Measurements from ENCODE around the gene ENPP3. TPM values are rescaled to one million over a fixed set of nuclear protein-coding genes. Genes with fewer than 3 reads are reported as not detected.

The ENPP3 gene
- polyA plus RNA-seq, 1 donor = 43.7 TPM

- Histone ChIP-seq H3K27ac (ENCODE audit: low read length) (no peak overlapping the region), H3K4me1 (ENCODE audit: control insufficient read depth, insufficient read depth, low read length) (no peaks in the 10 kb centered on the region)
- WGBS (ENCODE audit: insufficient coverage, low lambda C conversion rate) = 100% methylated on average over 3 of the region's 4 CpGs
Measured at GRCh38 chr6:131615275-131615674, 21.8 kb upstream of the ENPP3 start.

GRCh38 chr6:131627724-131628682 lies 9.1 kb upstream of the ENPP3 start, which contains the start of gene MED23:
Gene MED23, minus strand, starts transcription at chr6:131628242. Its CDS starts 193 bp downstream, at chr6:131628049.
- H3K27ac ChIP-seq (ENCODE audit: low read length) = peak within 1 kb of the TSS; percentile 90
- DNase-seq = peak; percentile 94 to 97
- H3K4me3 ChIP-seq (ENCODE audit: low read length) = peak within 1 kb of the TSS; percentile 92
- no peaks in the 10 kb centered on the region for H3K9me3 ChIP-seq (ENCODE audit: control insufficient read depth, low read depth, low read length)
- H3K27me3 ChIP-seq (ENCODE audit: control insufficient read depth, insufficient read depth, low read length) = no peaks in the 10 kb centered on the region
- H3K36me3 ChIP-seq (ENCODE audit: control insufficient read depth, insufficient read depth, low read length) = peaks cover 16% of the 10 kb centered on the region
- peaks cover 6% of the 10 kb centered on the region for H3K4me1 ChIP-seq (ENCODE audit: control insufficient read depth, insufficient read depth, low read length)
- no CpG with 5 or more reads among the region's 53 CpGs for WGBS (ENCODE audit: insufficient coverage, low lambda C conversion rate)

More at GRCh38 chr6:131615275-131615674, 21.8 kb upstream of the ENPP3 start:
- Histone ChIP-seq H3K27me3 (ENCODE audit: control insufficient read depth, insufficient read depth, low read length) (no peaks in the 10 kb centered on the region), H3K4me3 (ENCODE audit: low read length) (no peak overlapping the region), H3K9me3 (ENCODE audit: control insufficient read depth, low read depth, low read length) (no peaks in the 10 kb centered on the region), H3K36me3 (ENCODE audit: control insufficient read depth, insufficient read depth, low read length) (peaks cover 48% of the 10 kb centered on the region)
- no peak for DNase-seq

DNA sequence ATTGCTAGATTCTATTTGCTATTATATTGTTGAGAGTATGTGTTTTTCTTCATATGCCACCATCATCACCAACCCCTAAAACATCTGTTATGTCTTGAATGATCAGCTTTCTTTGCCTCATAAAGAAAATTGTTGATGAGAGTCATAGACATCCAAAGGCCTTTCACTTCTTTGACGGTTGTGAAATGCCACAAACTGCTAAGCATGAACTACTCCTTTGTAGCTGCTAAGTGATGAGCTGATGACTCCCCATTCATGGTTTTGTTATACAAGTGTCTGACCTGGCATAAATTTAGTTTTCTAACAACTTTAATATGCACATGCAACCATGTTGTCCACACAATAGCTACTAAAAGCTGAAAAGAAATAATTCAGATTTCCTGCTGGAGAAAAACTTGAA lies 8.4 kb upstream of the ENPP3 start:
- Histone ChIP-seq H3K9me3 (ENCODE audit: control insufficient read depth, low read depth, low read length) (no peaks in the 10 kb centered on the region), H3K4me3 (ENCODE audit: low read length) (peak overlapping the region; percentile 92), H3K27ac (ENCODE audit: low read length) (no peak overlapping the region), H3K4me1 (ENCODE audit: control insufficient read depth, insufficient read depth, low read length) (peaks cover 6% of the 10 kb centered on the region), H3K36me3 (ENCODE audit: control insufficient read depth, insufficient read depth, low read length) (peaks cover 9% of the 10 kb centered on the region), H3K27me3 (ENCODE audit: control insufficient read depth, insufficient read depth, low read length) (no peaks in the 10 kb centered on the region)
- no CpG with 5 or more reads among the region's 1 CpG for WGBS (ENCODE audit: insufficient coverage, low lambda C conversion rate)
- no peak for DNase-seq

DNA sequence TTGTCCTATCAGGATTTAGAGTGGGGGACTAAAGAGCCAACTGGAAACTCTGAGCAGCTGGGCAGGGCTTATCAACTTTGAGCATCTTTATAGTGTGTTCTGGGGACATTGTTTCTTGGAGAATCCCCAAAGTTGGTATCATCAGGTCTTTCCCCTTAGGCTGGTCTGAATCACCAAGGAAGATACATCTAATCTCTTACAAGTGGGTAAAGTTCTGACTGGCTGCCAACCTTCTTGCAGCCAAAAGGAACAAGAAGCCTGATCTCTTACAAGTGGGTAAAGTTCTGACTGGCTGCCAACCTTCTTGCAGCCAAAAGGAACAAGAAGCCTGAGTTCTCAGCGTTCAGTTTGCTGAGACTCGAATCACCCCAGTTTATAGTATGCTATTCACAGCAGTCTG lies 7.5 kb upstream of the ENPP3 start:
- no peak overlapping the region for H3K27ac ChIP-seq (ENCODE audit: low read length)
- H3K36me3 ChIP-seq (ENCODE audit: control insufficient read depth, insufficient read depth, low read length) = peaks cover 2% of the 10 kb centered on the region
- WGBS (ENCODE audit: insufficient coverage, low lambda C conversion rate) = no CpG with 5 or more reads among the region's 2 CpGs
- H3K9me3 ChIP-seq (ENCODE audit: control insufficient read depth, low read depth, low read length) = no peaks in the 10 kb centered on the region
- H3K4me3 ChIP-seq (ENCODE audit: low read length) = no peak overlapping the region
- H3K27me3 ChIP-seq (ENCODE audit: control insufficient read depth, insufficient read depth, low read length) = no peaks in the 10 kb centered on the region
- no peak for DNase-seq
- H3K4me1 ChIP-seq (ENCODE audit: control insufficient read depth, insufficient read depth, low read length) = peaks cover 6% of the 10 kb centered on the region

- Histone ChIP-seq H3K27me3 (ENCODE audit: control insufficient read depth, insufficient read depth, low read length) (no peaks in the 10 kb centered on the region), H3K4me1 (ENCODE audit: control insufficient read depth, insufficient read depth, low read length) (peaks cover 21% of the 10 kb centered on the region), H3K9me3 (ENCODE audit: control insufficient read depth, low read depth, low read length) (no peaks in the 10 kb centered on the region), H3K4me3 (ENCODE audit: low read length) (no peak overlapping the region), H3K36me3 (ENCODE audit: control insufficient read depth, insufficient read depth, low read length) (no peaks in the 10 kb centered on the region), H3K27ac (ENCODE audit: low read length) (peak overlapping the region; percentile 43)
- 93% methylated on average over 2 of the region's 3 CpGs for WGBS (ENCODE audit: insufficient coverage, low lambda C conversion rate)
- DNase-seq = peak; percentile 25 to 55
Measured at GRCh38 chr6:131631625-131632289, 5.3 kb upstream of the ENPP3 start.

- Histone ChIP-seq H3K9me3 (ENCODE audit: control insufficient read depth, low read depth, low read length) (no peaks in the 10 kb centered on the region), H3K36me3 (ENCODE audit: control insufficient read depth, insufficient read depth, low read length) (no peaks in the 10 kb centered on the region), H3K4me1 (ENCODE audit: control insufficient read depth, insufficient read depth, low read length) (peaks cover 29% of the 10 kb centered on the region), H3K4me3 (ENCODE audit: low read length) (no peak overlapping the region), H3K27ac (ENCODE audit: low read length) (peak overlapping the region; percentile 88), H3K27me3 (ENCODE audit: control insufficient read depth, insufficient read depth, low read length) (no peaks in the 10 kb centered on the region)
- peak; percentile 71 to 83 for DNase-seq
- no CpG with 5 or more reads among the region's 11 CpGs for WGBS (ENCODE audit: insufficient coverage, low lambda C conversion rate)
Measured at GRCh38 chr6:131635384-131636340, 1.4 kb upstream of the ENPP3 start.

DNA sequence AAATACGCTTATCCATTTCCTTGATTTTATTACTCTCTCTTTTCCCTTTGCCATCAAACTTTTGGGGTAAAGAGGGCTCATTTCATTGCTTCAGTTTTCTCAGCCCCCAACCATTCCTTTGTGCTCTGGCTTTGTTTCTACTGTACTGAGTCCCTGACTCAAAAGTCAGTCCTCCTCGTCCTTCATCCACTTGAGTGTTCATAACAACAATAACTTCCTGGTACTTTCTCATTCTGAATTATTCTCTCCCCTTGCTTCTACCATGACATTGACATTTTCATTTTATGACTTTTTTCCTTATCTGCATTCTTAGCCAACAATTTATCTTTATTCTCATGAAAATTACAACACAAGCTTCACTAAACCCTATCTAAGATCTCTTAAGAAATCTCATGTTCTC lies 911 bp downstream of the ENPP3 start:
- DNase-seq = peak in 1 of 2 donors; percentile 46
- 54% methylated on average over 2 of the region's 2 CpGs for WGBS (ENCODE audit: insufficient coverage, low lambda C conversion rate)
- peaks cover 28% of the 10 kb centered on the region for H3K4me1 ChIP-seq (ENCODE audit: control insufficient read depth, insufficient read depth, low read length)
- no peaks in the 10 kb centered on the region for H3K9me3 ChIP-seq (ENCODE audit: control insufficient read depth, low read depth, low read length)
- H3K27ac ChIP-seq (ENCODE audit: low read length) = peak overlapping the region; percentile 72
- no peaks in the 10 kb centered on the region for H3K27me3 ChIP-seq (ENCODE audit: control insufficient read depth, insufficient read depth, low read length)
- H3K4me3 ChIP-seq (ENCODE audit: low read length) = peak overlapping the region; percentile 41
- no peaks in the 10 kb centered on the region for H3K36me3 ChIP-seq (ENCODE audit: control insufficient read depth, insufficient read depth, low read length)

DNA sequence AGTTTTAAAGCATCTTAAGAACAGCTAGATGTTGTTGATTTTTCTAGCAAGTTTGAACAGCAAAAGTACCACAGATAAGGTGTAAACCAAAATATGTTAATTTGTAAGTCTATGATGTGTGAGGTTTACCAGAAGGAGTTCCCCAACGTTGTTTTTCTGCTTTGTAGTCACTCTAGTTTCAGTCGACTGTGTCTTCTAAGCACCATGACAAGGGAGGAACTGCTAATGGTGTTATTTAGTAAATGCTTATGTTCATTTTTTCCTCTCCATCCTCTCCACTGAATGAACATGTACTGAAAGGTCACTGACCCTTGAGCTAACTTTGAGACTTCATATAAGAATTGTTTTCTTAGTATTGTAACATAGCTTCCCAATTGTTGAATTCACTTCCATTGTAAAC lies 3.0 kb downstream of the ENPP3 start:
- H3K27me3 ChIP-seq (ENCODE audit: control insufficient read depth, insufficient read depth, low read length) = no peaks in the 10 kb centered on the region
- no peak for DNase-seq
- H3K36me3 ChIP-seq (ENCODE audit: control insufficient read depth, insufficient read depth, low read length) = peaks cover 3% of the 10 kb centered on the region
- no peaks in the 10 kb centered on the region for H3K9me3 ChIP-seq (ENCODE audit: control insufficient read depth, low read depth, low read length)
- H3K4me1 ChIP-seq (ENCODE audit: control insufficient read depth, insufficient read depth, low read length) = peaks cover 26% of the 10 kb centered on the region
- no peak overlapping the region for H3K4me3 ChIP-seq (ENCODE audit: low read length)
- WGBS (ENCODE audit: insufficient coverage, low lambda C conversion rate) = no CpG with 5 or more reads among the region's 2 CpGs
- H3K27ac ChIP-seq (ENCODE audit: low read length) = peak overlapping the region; percentile 2

GRCh38 chr6:131640576-131640975 lies 3.5 kb downstream of the ENPP3 start:
- 60% methylated on average over 1 of the region's 3 CpGs for WGBS (ENCODE audit: insufficient coverage, low lambda C conversion rate)

More at GRCh38 chr6:131640576-131640975, 3.5 kb downstream of the ENPP3 start:
- Histone ChIP-seq H3K27me3 (ENCODE audit: control insufficient read depth, insufficient read depth, low read length) (no peaks in the 10 kb centered on the region), H3K36me3 (ENCODE audit: control insufficient read depth, insufficient read depth, low read length) (peaks cover 3% of the 10 kb centered on the region), H3K4me3 (ENCODE audit: low read length) (no peak overlapping the region), H3K27ac (ENCODE audit: low read length) (no peak overlapping the region), H3K9me3 (ENCODE audit: control insufficient read depth, low read depth, low read length) (no peaks in the 10 kb centered on the region), H3K4me1 (ENCODE audit: control insufficient read depth, insufficient read depth, low read length) (peaks cover 23% of the 10 kb centered on the region)
- DNase-seq = no peak

All from large intestine (tissue), 3 donors.